Measurements from ENCODE around the gene NECTIN1. TPM values are rescaled to one million over a fixed set of nuclear protein-coding genes. Genes with fewer than 3 reads are reported as not detected.

NECTIN1 gene
- total and polyA plus RNA-seq, 4 experiments from 2014 or later: 1.2 to 3.8 (median 3.5) TPM; not detected in 1

DNA sequence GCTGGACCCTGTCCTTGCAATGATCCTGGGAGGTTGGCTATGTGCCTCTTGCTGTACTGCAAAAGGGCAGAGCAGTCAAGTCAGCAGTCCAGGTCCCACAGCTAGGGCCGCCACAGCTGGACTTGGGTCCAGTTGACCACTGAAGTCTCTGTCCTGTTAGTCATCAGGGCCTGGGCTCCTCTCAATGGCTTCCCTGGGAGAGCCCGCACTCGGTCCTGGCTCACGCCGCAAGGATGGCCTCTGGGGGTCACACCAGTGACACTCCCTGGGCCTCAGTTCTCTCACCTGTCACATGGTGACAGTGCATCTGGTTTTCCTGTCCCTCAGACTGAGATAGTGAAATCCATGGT, 85.1 kb downstream of the NECTIN1 start:
- H3K36me3 Mint-ChIP-seq: no peaks in the 10 kb centered on the region
- peaks cover 2 to 4% of the 10 kb centered on the region in 2 donors for H3K27me3 Mint-ChIP-seq
- Histone ChIP-seq H3K9me3 (ENCODE audit: control insufficient read depth in 1 of 2, low read length in 2 of 2) (no peaks in the 10 kb centered on the region), H3K36me3 (ENCODE audit: insufficient read depth, low read length) (no peaks in the 10 kb centered on the region), H3K27ac (ENCODE audit: low read depth, low read length) (no peak overlapping the region), H3K27me3 (ENCODE audit: insufficient read depth, low read length) (no peaks in the 10 kb centered on the region), H3K4me3 (ENCODE audit: low read length in 2 of 2) (no peak overlapping the region), H3K4me1 (ENCODE audit: insufficient read depth, low read length) (no peaks in the 10 kb centered on the region)
- ChIA-PET POLR2A (ENCODE audit: partially characterized antibody) (no interaction called here), CTCF (ENCODE audit: partially characterized antibody) (interaction anchor here (0.8 to 1.0 kb wide), 2 partner anchors 8 to 86 kb away, joined by 3 to 4 read pairs; no protein-coding TSS in a partner anchor)
- H3K4me1 Mint-ChIP-seq: no peaks in the 10 kb centered on the region
- H3K4me3 Mint-ChIP-seq: no peak overlapping the region
- no peak overlapping the region for H3K27ac Mint-ChIP-seq
- DNase-seq: no peak
- H3K9me3 Mint-ChIP-seq: no peaks in the 10 kb centered on the region
- intact Hi-C loops (cut with micrococcal nuclease): no loop called here

DNA sequence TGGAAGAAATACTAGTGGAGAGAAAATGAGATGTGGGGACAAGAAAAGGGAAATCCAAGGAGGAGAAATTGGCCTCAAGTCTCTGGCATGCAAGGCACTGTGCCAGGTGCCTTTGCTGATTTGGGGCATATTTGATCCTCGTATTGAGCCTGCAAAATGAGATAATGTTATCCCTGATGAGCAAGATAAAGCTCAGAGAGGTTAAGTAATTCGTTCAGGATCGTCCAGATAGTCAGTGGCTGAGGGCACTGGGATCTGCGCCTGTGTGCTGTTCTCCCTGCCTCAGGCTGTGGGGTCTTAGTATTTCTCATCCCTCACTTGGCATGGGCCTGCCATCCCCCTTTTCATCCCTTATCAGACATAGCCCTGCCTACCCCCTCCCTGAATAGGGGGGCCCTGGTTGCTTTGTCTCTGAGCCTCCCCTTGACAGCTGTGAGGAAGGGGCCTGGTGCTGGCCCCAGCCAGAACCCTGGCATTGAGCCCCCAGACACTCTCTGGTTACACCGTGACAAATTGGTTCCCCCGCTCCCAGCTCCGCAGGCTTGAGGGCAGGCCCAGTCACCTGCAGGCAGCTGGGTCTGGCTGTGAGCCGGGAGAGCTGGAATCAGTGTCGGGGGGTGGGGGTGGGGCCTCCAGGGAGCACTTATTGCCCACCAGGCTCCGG, 85.7 kb downstream of the NECTIN1 start:
- no peak overlapping the region for H3K27ac ChIP-seq (ENCODE audit: low read depth, low read length)
- no peaks in the 10 kb centered on the region for H3K4me1 ChIP-seq (ENCODE audit: insufficient read depth, low read length)
- Mint-ChIP-seq H3K9me3 (no peaks in the 10 kb centered on the region), H3K27ac (no peak overlapping the region), H3K4me1 (no peaks in the 10 kb centered on the region), H3K27me3 (peaks cover 2 to 4% of the 10 kb centered on the region in 2 donors), H3K36me3 (no peaks in the 10 kb centered on the region), H3K4me3 (no peak overlapping the region)
- no peaks in the 10 kb centered on the region for H3K36me3 ChIP-seq (ENCODE audit: insufficient read depth, low read length)
- POLR2A ChIA-PET (ENCODE audit: partially characterized antibody): no interaction called here
- CTCF ChIA-PET (ENCODE audit: partially characterized antibody): interaction anchor here (0.8 to 1.6 kb wide), 4 partner anchors 8 to 86 kb away, joined by 3 to 5 read pairs (median 4); no protein-coding TSS in a partner anchor
- no peak for DNase-seq
- H3K4me3 ChIP-seq (ENCODE audit: low read length in 2 of 2): no peak overlapping the region
- no peaks in the 10 kb centered on the region for H3K27me3 ChIP-seq (ENCODE audit: insufficient read depth, low read length)
- H3K9me3 ChIP-seq (ENCODE audit: control insufficient read depth in 1 of 2, low read length in 2 of 2): no peaks in the 10 kb centered on the region
- intact Hi-C loops (cut with micrococcal nuclease): no loop called here

DNA sequence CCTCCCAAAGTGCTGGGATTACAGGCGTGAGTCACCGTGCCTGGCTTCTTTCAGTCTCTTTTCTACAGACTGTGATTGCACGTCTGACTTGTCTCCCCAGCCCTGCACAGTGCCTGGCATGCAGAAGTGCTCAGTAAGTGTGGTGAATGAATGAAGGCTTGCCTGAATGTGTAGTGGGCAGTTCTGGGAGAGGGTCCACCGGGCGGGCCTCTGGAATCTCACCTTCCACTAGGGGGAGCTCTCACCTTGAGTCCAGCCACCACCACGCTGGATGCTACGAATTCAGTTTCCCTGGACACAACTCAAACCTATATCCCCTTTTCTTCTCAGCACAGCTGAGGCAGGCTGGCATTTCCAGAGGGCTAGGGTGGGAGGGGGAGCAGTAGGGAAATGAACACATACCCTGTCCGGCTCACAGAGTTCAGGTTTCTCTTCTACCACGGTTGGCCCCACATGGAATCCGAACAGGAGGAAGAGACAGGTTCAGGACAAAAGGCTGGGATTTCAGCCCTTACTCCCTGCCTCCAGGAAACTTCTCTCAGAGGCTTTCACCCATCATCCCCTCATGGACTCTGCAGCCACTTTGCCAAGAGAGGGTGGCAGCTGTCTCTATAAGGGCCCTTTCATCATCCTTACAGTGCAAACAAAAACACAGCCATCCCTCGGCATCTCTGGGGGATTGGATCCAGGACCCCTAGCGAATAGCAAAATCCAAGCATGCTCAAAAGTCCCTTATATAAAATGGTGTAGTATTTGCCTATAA, 86.8 kb downstream of the NECTIN1 start:
- intact Hi-C loops (cut with micrococcal nuclease): loop anchor here (1.0 kb wide), 3 partner anchors 87 to 466 kb away; partner anchors contain the start of gene NECTIN1
- H3K9me3 ChIP-seq (ENCODE audit: control insufficient read depth in 1 of 2, low read length in 2 of 2): no peaks in the 10 kb centered on the region
- Mint-ChIP-seq H3K27me3 (peaks cover 2 to 4% of the 10 kb centered on the region in 2 donors), H3K9me3 (no peaks in the 10 kb centered on the region), H3K27ac (no peak overlapping the region), H3K4me3 (no peak overlapping the region), H3K36me3 (no peaks in the 10 kb centered on the region), H3K4me1 (no peaks in the 10 kb centered on the region)
- CTCF ChIA-PET (ENCODE audit: partially characterized antibody): interaction anchor here (1.0 to 2.0 kb wide), 8 partner anchors 9 to 466 kb away, joined by 3 to 16 read pairs (median 4); partner anchors contain the start of gene NECTIN1
- no peaks in the 10 kb centered on the region for H3K4me1 ChIP-seq (ENCODE audit: insufficient read depth, low read length)
- POLR2A ChIA-PET (ENCODE audit: partially characterized antibody): no interaction called here
- no peak overlapping the region for H3K27ac ChIP-seq (ENCODE audit: low read depth, low read length)
- no peaks in the 10 kb centered on the region for H3K36me3 ChIP-seq (ENCODE audit: insufficient read depth, low read length)
- H3K4me3 ChIP-seq (ENCODE audit: low read length in 2 of 2): no peak overlapping the region
- no peak for DNase-seq
- no peaks in the 10 kb centered on the region for H3K27me3 ChIP-seq (ENCODE audit: insufficient read depth, low read length)

DNA sequence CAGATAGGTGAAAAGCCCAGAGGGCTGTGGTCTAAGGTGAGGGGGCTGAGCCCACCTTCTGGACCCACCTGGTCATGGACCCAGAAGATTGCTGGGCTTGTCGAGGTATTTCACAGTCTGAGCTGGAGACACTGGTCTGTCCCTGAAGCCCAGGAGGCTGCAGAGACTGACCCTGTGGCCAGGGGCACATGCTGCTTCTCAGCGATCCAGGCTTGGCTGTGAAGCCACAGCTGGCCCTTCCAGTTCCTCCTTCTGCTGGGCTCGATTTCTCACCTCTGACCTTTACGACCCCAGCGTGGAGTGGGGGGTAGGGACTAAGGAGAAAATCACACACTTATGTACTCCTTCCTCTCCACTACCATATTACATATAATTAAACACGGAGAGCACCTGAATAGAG, 88.5 kb downstream of the NECTIN1 start:
- no peak overlapping the region for H3K27ac ChIP-seq (ENCODE audit: low read depth, low read length)
- intact Hi-C loops (cut with micrococcal nuclease): no loop called here

DNA sequence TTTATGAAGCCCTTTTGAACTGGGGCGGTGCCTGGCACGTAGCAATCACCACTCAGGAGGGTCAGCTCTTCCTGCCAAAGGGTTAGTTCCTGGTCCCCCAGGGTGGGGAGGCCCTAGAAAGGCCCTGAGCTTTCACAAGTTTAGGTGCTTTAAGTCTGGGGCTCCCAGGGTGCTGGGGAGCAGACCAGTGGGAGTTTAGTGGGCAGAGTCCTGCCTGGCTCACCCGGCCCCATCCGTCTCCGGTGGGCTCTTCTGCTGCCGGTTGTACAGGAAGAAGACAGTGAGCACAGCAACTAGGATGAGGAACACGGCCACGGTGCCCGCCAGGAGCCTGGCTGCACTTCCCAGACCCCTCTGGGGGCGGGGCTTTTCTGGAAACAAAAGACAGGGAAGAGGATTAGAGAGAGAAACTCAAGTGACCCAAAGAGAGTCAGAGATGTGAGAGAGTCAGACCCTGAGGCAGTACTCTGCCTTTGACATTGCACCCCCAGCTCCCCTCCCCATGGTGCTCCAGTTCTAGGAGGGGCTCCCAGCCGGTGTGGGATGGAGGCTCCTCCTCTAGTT, 89.3 kb downstream of the NECTIN1 start:
- H3K4me1 ChIP-seq (ENCODE audit: insufficient read depth, low read length): no peaks in the 10 kb centered on the region
- H3K27me3 Mint-ChIP-seq: peaks cover 0 to 8% of the 10 kb centered on the region in 2 donors
- H3K9me3 ChIP-seq (ENCODE audit: control insufficient read depth in 1 of 2, low read length in 2 of 2): no peaks in the 10 kb centered on the region
- ChIA-PET CTCF (ENCODE audit: partially characterized antibody) (no interaction called here), POLR2A (ENCODE audit: partially characterized antibody) (no interaction called here)
- DNase-seq: no peak
- intact Hi-C loops (cut with micrococcal nuclease): no loop called here
- H3K4me3 ChIP-seq (ENCODE audit: low read length in 2 of 2): no peak overlapping the region
- H3K36me3 Mint-ChIP-seq: no peaks in the 10 kb centered on the region
- H3K36me3 ChIP-seq (ENCODE audit: insufficient read depth, low read length): no peaks in the 10 kb centered on the region
- H3K4me1 Mint-ChIP-seq: no peaks in the 10 kb centered on the region
- H3K27me3 ChIP-seq (ENCODE audit: insufficient read depth, low read length): no peaks in the 10 kb centered on the region
- H3K27ac Mint-ChIP-seq: no peak overlapping the region
- H3K27ac ChIP-seq (ENCODE audit: low read depth, low read length): no peak overlapping the region
- H3K9me3 Mint-ChIP-seq: no peaks in the 10 kb centered on the region
- H3K4me3 Mint-ChIP-seq: no peak overlapping the region

More for the DNA sequence above, 88.5 kb downstream of the NECTIN1 start:
- H3K4me1 Mint-ChIP-seq: no peaks in the 10 kb centered on the region
- H3K36me3 Mint-ChIP-seq: no peaks in the 10 kb centered on the region
- CTCF ChIA-PET (ENCODE audit: partially characterized antibody): interaction anchor here (1.2 kb wide), 1 partner anchor 15 kb away, joined by 3 read pairs; no protein-coding TSS in a partner anchor
- no peak for DNase-seq
- no peaks in the 10 kb centered on the region for H3K9me3 ChIP-seq (ENCODE audit: control insufficient read depth in 1 of 2, low read length in 2 of 2)
- no peaks in the 10 kb centered on the region for H3K4me1 ChIP-seq (ENCODE audit: insufficient read depth, low read length)
- H3K27me3 Mint-ChIP-seq: peaks cover under 1 to 8% of the 10 kb centered on the region in 2 donors
- H3K4me3 ChIP-seq (ENCODE audit: low read length in 2 of 2): no peak overlapping the region
- no peak overlapping the region for H3K27ac Mint-ChIP-seq
- H3K9me3 Mint-ChIP-seq: no peaks in the 10 kb centered on the region
- no peaks in the 10 kb centered on the region for H3K27me3 ChIP-seq (ENCODE audit: insufficient read depth, low read length)
- POLR2A ChIA-PET (ENCODE audit: partially characterized antibody): no interaction called here
- H3K4me3 Mint-ChIP-seq: no peak overlapping the region
- no peaks in the 10 kb centered on the region for H3K36me3 ChIP-seq (ENCODE audit: insufficient read depth, low read length)

DNA sequence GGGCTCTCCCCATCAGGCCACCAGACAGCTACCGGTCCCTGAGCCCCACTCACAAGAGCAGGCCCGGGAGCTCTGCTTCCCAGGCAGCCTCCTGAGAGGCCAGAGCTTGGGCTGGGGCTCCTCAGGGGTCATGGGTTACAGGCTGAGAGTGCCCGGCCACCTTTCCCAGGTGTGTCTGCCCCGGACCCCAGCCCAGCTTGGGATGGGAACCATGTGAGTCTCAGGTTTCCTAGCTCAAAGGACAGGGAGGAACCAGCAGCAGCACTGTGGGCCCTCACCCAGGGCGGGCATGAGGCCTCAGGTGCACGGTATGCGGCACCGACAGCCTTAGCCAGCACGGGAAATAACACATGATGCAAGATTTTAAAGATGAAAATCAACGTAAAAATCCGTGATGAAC, 90.1 kb downstream of the NECTIN1 start:
- no peak for DNase-seq
- H3K27ac ChIP-seq (ENCODE audit: low read depth, low read length): no peak overlapping the region

DNA sequence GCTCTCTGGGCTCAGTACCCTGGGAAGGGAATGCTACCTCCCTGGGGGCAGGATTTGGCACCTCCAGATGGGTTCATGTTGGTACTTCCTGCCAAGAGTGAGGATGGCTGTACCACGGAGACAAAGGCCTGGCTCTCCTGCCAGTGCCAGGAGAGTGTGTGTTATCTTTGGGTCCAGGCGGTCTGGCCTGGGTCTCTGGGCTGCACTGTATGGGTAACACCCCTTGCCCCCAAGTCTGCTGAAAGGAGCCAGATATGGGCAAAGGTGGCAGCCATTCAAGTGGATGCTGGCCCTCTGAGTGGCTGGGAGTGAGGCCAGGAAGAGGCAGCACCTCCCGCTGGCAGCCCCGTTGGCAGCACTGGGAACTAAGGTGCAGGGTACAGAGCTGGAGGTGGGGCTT, 91.5 kb downstream of the NECTIN1 start:
- intact Hi-C loops (cut with micrococcal nuclease): no loop called here
- ChIA-PET POLR2A (ENCODE audit: partially characterized antibody) (no interaction called here), CTCF (ENCODE audit: partially characterized antibody) (no interaction called here)
- H3K27me3 ChIP-seq (ENCODE audit: insufficient read depth, low read length): no peaks in the 10 kb centered on the region
- H3K27ac Mint-ChIP-seq: no peak overlapping the region
- H3K4me3 ChIP-seq (ENCODE audit: low read length in 2 of 2): no peak overlapping the region
- no peaks in the 10 kb centered on the region for H3K9me3 Mint-ChIP-seq
- no peaks in the 10 kb centered on the region for H3K9me3 ChIP-seq (ENCODE audit: control insufficient read depth in 1 of 2, low read length in 2 of 2)
- peaks cover 0 to 8% of the 10 kb centered on the region in 2 donors for H3K27me3 Mint-ChIP-seq
- H3K27ac ChIP-seq (ENCODE audit: low read depth, low read length): no peak overlapping the region
- H3K4me1 Mint-ChIP-seq: no peaks in the 10 kb centered on the region
- H3K4me1 ChIP-seq (ENCODE audit: insufficient read depth, low read length): no peaks in the 10 kb centered on the region
- H3K36me3 Mint-ChIP-seq: no peaks in the 10 kb centered on the region
- H3K36me3 ChIP-seq (ENCODE audit: insufficient read depth, low read length): no peaks in the 10 kb centered on the region
- no peak for DNase-seq
- no peak overlapping the region for H3K4me3 Mint-ChIP-seq

More for the DNA sequence above, 90.1 kb downstream of the NECTIN1 start:
- no peaks in the 10 kb centered on the region for H3K27me3 ChIP-seq (ENCODE audit: insufficient read depth, low read length)
- no peaks in the 10 kb centered on the region for H3K9me3 ChIP-seq (ENCODE audit: control insufficient read depth in 1 of 2, low read length in 2 of 2)
- H3K36me3 Mint-ChIP-seq: no peaks in the 10 kb centered on the region
- no peaks in the 10 kb centered on the region for H3K4me1 ChIP-seq (ENCODE audit: insufficient read depth, low read length)
- H3K4me3 ChIP-seq (ENCODE audit: low read length in 2 of 2): no peak overlapping the region
- peaks cover 0 to 8% of the 10 kb centered on the region in 2 donors for H3K27me3 Mint-ChIP-seq
- no peaks in the 10 kb centered on the region for H3K4me1 Mint-ChIP-seq
- ChIA-PET CTCF (ENCODE audit: partially characterized antibody) (interaction anchor here (0.9 kb wide), 1 partner anchor 16 kb away, joined by 4 read pairs; no protein-coding TSS in a partner anchor), POLR2A (ENCODE audit: partially characterized antibody) (no interaction called here)
- no peak overlapping the region for H3K4me3 Mint-ChIP-seq
- intact Hi-C loops (cut with micrococcal nuclease): no loop called here
- H3K27ac Mint-ChIP-seq: no peak overlapping the region
- H3K36me3 ChIP-seq (ENCODE audit: insufficient read depth, low read length): no peaks in the 10 kb centered on the region
- no peaks in the 10 kb centered on the region for H3K9me3 Mint-ChIP-seq
